HG03108 (cell line): ENCODE measurements around the gene TMEM30B.

Experiments
- ATAC-seq: cut with Tn5 transposase; IDR thresholded peaks from one replicate; pipeline ENCODE4 v1.9.1; 2021; ENCODE audit warnings: moderate library complexity; ENCODE audit not compliant: unreplicated experiment

The TMEM30B gene

GRCh38 chr14:61238611-61239245 lies 42.4 kb downstream of the TMEM30B start:
- no peak for ATAC-seq

DNA sequence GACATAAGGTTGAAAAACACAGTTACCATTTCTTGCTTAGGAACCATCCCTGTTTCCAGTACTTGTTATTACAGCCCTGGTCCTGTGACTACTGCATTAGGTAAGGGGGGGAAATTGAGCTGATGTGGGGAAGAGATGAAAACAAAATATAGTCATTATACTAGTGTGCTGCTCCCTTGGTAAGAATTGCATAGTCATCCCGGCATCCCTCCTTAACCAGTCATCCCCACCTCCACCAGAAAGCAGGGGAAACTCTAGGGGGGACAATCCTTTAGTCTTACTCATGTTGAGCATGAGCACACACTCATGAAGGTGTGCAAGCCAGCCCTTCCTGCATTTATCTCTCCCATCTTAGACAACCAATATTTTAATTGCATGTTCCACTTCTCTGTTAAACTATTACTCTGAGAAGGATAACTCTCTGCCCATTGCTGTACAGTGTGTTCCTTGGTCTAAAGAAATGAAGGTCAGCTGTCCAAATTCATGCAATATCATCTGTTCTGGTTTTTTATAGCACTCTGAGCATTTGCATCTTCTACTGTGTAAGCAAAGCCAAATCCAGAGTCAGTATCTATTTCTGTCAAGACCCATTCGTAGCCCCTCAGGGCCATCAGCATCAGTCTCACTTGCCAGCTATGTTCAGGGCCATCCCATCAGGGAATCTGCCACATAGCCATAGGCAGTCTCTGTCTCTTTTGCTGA lies 46.8 kb downstream of the TMEM30B start:
- no peak for ATAC-seq

- no peak for ATAC-seq
Observed at GRCh38 chr14:61233436-61233956, 47.6 kb downstream of the TMEM30B start.

DNA sequence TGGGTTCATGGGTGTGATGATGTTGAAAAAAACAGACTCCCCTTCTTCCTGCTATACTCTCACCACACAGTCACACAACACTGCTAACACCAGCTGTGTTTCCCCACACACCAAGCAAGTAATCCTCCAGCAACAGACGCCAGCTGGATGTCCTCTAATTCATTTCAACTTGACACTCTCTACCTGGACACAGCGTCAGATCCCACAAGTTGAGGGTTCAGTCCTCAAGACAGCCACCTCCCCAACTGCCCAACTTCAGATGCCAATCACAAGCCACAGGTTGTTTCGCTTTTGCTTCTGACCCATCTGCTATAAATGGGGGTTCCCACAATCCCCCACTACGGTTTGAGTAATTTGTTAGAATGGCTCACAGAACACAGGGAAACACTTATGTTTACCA lies 49.3 kb downstream of the TMEM30B start:
- ATAC-seq, result no peak

- no peak for ATAC-seq
Observed at GRCh38 chr14:61229981-61230380, 51.2 kb downstream of the TMEM30B start.

- no peak for ATAC-seq
Observed at GRCh38 chr14:61229475-61229888, 51.7 kb downstream of the TMEM30B start.

- ATAC-seq, result no peak
Observed at GRCh38 chr14:61227884-61228591, 53.1 kb downstream of the TMEM30B start.
